ENCODE data around the gene INPP1. TPM values are rescaled to one million over a fixed set of nuclear protein-coding genes. Genes with fewer than 3 reads are reported as not detected.

The INPP1 gene
- total and polyA plus RNA-seq, 2 experiments from 2014 or later = 13.0 to 16.1 TPM

- no peak for DNase-seq (ENCODE audit: low spot score)
- Histone ChIP-seq H2AFZ (no peak overlapping the region), H3K4me3 (no peak overlapping the region), H3K27ac (no peak overlapping the region), H3K4me2 (no peak overlapping the region), H3K4me1 (ENCODE audit: insufficient read depth) (no peaks in the 10 kb centered on the region), H3K27me3 (no peaks in the 10 kb centered on the region), H3K36me3 (replicated peaks; ENCODE audit: insufficient read depth, low read depth) (no peaks in the 10 kb centered on the region), H4K20me1 (ENCODE audit: insufficient read depth, poor library complexity, severe bottlenecking) (no peaks in the 10 kb centered on the region), H3K9me3 (ENCODE audit: low read depth) (no peaks in the 10 kb centered on the region), H3K9me2 (replicated peaks; ENCODE audit: insufficient read depth) (no peaks in the 10 kb centered on the region), H3K79me2 (peaks cover 34% of the 10 kb centered on the region)
- TF ChIP-seq, protein P1, sequence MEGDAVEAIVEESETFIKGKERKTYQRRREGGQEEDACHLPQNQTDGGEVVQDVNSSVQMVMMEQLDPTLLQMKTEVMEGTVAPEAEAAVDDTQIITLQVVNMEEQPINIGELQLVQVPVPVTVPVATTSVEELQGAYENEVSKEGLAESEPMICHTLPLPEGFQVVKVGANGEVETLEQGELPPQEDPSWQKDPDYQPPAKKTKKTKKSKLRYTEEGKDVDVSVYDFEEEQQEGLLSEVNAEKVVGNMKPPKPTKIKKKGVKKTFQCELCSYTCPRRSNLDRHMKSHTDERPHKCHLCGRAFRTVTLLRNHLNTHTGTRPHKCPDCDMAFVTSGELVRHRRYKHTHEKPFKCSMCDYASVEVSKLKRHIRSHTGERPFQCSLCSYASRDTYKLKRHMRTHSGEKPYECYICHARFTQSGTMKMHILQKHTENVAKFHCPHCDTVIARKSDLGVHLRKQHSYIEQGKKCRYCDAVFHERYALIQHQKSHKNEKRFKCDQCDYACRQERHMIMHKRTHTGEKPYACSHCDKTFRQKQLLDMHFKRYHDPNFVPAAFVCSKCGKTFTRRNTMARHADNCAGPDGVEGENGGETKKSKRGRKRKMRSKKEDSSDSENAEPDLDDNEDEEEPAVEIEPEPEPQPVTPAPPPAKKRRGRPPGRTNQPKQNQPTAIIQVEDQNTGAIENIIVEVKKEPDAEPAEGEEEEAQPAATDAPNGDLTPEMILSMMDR (IDR thresholded peaks at IDR 0.05; ENCODE audit: poor library complexity) = no peak
- TF ChIP-seq EZH2 (IDR thresholded peaks at IDR 0.05; ENCODE audit: borderline replicate concordance) = no peak
- no peak for TF ChIP-seq EZH2phosphoT487 (IDR thresholded peaks at IDR 0.05; ENCODE audit: low read depth, severe bottlenecking, unreplicated experiment)
Observed at GRCh38 chr2:190303647-190304046, 39.7 kb upstream of the INPP1 start.

- Histone ChIP-seq H3K4me2 (no peak overlapping the region), H3K4me1 (ENCODE audit: insufficient read depth) (no peaks in the 10 kb centered on the region), H3K79me2 (peaks cover 29% of the 10 kb centered on the region), H3K4me3 (no peak overlapping the region), H4K20me1 (ENCODE audit: insufficient read depth, poor library complexity, severe bottlenecking) (no peaks in the 10 kb centered on the region), H3K27me3 (no peaks in the 10 kb centered on the region), H3K27ac (no peak overlapping the region), H2AFZ (no peak overlapping the region), H3K9me3 (ENCODE audit: low read depth) (no peaks in the 10 kb centered on the region), H3K36me3 (replicated peaks; ENCODE audit: insufficient read depth, low read depth) (no peaks in the 10 kb centered on the region), H3K9me2 (replicated peaks; ENCODE audit: insufficient read depth) (no peaks in the 10 kb centered on the region)
- no peak for DNase-seq (ENCODE audit: low spot score)
- TF ChIP-seq EZH2phosphoT487 (IDR thresholded peaks at IDR 0.05; ENCODE audit: low read depth, severe bottlenecking, unreplicated experiment) (no peak), EZH2 (IDR thresholded peaks at IDR 0.05; ENCODE audit: borderline replicate concordance) (no peak)
- TF ChIP-seq, protein P1 (IDR thresholded peaks at IDR 0.05; ENCODE audit: poor library complexity) = no peak
- 94% methylated on average over 5 of the region's 5 CpGs for WGBS (ENCODE audit: low lambda C conversion rate, missing lambda C conversion rate)
Observed at GRCh38 chr2:190304404-190304803, 39.0 kb upstream of the INPP1 start.

DNA sequence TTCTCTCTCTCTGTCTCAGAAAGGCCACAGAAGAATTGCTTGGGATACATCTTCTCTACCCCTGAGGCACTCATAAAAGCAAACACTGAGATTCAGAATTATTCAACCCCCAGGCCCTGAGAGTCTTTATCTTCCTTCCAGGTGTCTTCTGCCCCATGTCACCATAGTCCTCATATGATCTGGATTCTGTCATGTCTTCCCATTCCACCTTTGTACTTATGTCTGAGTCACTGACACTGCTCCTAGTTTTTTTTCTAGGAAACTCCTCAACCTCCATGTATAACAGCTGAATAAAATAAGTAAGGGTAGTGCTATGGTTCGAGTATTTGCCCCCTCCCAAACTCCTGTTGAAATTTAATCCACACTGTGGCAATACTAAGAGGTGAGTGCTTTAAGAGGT lies 35.4 kb upstream of the INPP1 start:
- Histone ChIP-seq H3K9me3 (ENCODE audit: low read depth) (no peaks in the 10 kb centered on the region), H2AFZ (no peak overlapping the region), H3K27ac (no peak overlapping the region), H3K4me2 (no peak overlapping the region), H3K9me2 (replicated peaks; ENCODE audit: insufficient read depth) (no peaks in the 10 kb centered on the region), H3K79me2 (peaks cover 35% of the 10 kb centered on the region), H3K27me3 (no peaks in the 10 kb centered on the region), H3K4me1 (ENCODE audit: insufficient read depth) (peaks cover 7% of the 10 kb centered on the region), H3K4me3 (no peak overlapping the region), H4K20me1 (ENCODE audit: insufficient read depth, poor library complexity, severe bottlenecking) (no peaks in the 10 kb centered on the region), H3K36me3 (replicated peaks; ENCODE audit: insufficient read depth, low read depth) (no peaks in the 10 kb centered on the region)
- 88% methylated on average over 1 of the region's 1 CpG for WGBS (ENCODE audit: low lambda C conversion rate, missing lambda C conversion rate)
- DNase-seq (ENCODE audit: low spot score) = no peak
- no peak for TF ChIP-seq EZH2 (IDR thresholded peaks at IDR 0.05; ENCODE audit: borderline replicate concordance)
- no peak for TF ChIP-seq EZH2phosphoT487 (IDR thresholded peaks at IDR 0.05; ENCODE audit: low read depth, severe bottlenecking, unreplicated experiment)
- TF ChIP-seq, protein P1 (IDR thresholded peaks at IDR 0.05; ENCODE audit: poor library complexity) = no peak
